HUDEP-2 (cell line): ENCODE measurements around the gene MIEF1.
"Not testable (repeated sequence)": the region's sequence is repeated elsewhere in the genome, so short reads cannot be mapped to it uniquely, and the experiment has no call there.

Source experiments
- DNase-seq, 76 experiments: peaks; one replicate each; lab custom pipeline; 2025; ENCODE audit not compliant: unreplicated experiment in 76 of 76; lab: John Stamatoyannopoulos, UW

The MIEF1 gene

GRCh38 chr22:39511226-39511625 lies 9.1 kb downstream of the MIEF1 start:
- no peak for DNase-seq

DNA sequence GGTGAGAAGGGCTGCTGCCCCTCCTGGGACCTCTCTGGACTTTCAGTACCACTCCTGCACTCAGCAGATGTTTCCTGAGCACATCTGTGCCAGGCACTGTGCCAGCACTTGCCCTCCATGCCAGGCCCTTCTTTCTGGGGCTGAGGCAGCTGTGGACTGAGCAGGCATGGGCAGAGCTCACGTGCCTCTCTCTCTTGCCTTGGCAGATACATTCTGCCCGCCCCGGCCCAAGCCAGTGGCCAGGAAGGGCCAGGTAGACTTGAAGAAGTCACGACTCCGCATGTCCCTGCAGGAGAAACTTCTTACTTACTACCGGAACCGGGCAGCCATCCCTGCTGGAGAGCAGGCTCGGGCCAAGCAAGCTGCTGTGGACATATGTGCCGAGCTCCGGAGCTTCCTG lies 9.9 kb downstream of the MIEF1 start:
- no peak for DNase-seq

GRCh38 chr22:39513791-39514190 lies 11.7 kb downstream of the MIEF1 start:
- DNase-seq: no peak

DNA sequence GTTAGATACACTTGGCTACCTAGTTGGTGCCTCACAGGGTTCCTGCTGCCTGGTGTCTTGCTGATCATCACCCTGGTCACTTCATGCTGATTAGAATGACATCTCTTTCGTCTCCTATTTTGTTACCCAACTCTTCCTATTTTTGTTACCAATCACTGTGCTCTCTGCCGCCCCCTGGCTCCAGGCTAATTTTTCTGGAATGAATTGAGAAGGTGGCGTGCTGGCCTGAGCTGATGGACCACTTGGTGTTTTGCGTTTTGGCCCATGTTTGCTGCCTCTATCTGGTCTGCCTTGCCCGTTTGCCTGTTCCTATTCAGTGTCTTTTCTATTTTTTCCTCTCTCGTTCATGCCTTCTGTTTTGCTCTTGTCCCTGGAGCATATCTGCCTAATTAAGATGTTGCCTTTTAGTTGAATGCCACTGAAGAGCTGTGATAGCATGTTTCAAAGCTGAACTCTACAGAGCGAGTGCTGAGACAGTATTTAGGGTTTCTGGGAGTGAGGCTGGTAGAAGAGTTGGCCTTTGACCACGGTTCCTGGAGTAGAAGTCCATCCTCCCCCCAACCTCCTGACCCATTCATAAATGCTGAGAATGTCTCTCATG lies 12.4 kb downstream of the MIEF1 start:
- peak in 35 of 76 experiments; percentile 13 to 64 (median 39) for DNase-seq

DNA sequence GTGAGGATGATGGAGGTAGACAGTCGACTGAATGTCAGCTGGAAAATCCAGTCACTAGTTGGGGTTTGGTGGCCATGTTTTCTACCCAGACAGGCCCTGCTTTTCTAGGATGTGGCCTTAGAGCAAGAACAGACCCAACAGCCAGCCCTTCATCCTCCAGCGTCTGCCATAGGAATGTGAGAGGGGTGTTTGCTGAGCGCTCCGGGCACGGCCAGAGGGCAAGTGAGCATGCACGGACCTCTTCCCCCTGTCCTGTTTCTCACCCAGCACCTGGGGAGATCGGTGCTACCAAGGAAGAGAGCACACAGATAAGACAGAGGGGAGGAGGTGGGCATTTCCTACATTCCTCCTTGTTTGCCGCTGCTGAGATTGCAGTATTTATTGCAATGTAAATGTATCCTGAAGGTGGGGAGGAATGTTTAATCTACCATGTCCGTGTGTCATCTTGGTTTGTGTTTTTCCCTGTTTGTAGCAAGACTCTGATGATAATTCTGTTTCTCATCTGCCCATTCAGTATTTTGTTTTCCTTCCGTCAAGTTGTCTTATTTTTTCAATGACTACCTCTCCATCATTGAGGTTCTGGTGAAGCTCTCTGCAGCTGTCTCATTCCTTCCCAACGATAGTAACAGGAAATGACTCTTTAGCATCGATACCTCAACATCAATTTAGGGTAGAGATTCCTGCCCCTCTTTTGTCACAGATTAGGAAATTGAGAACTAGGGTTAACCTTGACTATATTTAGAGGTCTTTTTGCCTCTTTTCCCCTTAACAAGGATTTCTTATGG lies 13.4 kb downstream of the MIEF1 start:
- no peak for DNase-seq

DNA sequence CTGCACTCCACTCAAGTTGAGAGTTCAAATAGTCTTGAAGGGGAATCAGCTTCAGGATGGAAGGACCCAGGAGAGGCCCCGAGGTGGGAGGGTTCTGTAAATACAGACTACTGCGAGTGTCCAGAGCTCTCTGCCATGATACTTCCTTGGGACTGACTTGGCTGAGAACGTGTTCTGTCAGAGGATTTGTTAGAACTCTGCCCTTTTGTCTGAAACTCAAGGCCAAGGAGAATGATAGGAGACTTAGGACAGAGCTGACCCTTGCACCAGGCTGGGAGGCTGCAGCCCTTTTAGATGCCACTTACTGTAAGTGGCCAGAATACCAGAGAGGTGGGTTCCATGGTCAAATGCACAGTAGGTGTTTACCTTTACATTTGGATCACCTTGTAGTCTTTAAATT lies 15.4 kb downstream of the MIEF1 start:
- DNase-seq: no peak

- no peak for DNase-seq
Observed at GRCh38 chr22:39518144-39518786, 16.2 kb downstream of the MIEF1 start.

DNA sequence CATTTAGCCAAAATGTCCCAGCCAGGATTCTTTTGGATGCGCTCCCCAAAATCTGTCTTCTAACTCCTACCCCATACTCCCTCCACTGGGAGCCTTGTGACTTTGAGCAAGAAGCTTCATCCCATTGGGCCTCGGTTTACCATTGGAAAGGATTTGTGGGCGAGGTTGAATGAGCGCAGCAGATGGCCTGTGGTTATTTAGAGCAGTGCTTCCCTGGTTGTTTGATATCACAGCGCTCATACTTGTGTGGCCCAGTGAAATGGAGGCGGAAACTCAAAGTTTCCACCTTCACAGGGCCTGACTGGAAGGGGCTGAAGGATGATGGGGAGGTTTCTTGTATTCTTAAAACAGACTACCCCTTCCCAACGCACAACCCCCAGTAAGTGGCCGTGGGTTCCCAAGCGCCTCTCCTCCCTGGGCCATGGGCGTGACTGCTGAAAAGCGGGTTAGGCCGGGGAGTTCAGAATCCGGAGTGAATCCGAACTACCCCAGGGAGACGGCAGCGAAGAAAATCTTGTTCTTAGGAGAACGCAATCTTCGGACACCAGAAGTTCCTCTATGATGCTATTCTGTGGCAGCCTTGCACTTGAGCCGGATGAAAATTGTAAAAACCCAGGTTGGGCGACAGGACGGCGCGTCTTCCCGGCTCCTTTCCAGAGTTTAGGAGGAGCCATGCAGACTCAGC lies 17.0 kb downstream of the MIEF1 start:
- DNase-seq: peak in 11 of 76 experiments; percentile 21 to 76 (median 47)

DNA sequence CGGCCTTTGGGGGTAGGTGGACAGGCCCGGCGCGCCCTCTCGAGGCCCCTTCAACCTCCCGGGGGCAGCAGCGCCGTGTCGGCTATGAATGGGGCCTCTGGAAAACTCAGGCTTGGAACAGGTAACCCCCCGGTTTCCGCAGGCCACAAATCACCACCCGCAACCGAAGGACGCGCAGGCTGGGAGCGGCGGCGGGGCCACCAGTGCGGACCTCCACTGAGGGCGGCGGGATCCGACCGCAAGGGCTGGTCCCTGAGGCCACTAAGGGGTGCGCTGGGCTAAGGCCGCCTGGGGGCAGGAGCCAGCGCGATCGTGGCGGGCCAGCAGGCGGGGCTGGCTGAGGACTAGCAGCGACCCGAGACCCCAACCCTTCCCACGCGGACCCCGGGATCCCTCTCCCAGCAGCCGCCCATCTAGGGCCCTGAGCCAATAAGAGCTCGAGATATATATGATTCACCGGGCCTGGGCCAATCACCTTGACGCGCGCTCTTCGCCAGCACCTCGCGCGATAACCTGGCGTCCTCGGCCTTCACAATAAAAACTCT lies 17.7 kb downstream of the MIEF1 start:
- peak in 70 of 76 experiments; percentile 46 to 98 (median 96) for DNase-seq

GRCh38 chr22:39520226-39521105 lies 18.4 kb downstream of the MIEF1 start, which contains the start of gene ATF4:
Gene ATF4, plus strand, starts transcription at chr22:39520562. Its CDS starts 884 bp downstream, at chr22:39521446.
- DNase-seq: peak in 66 of 76 experiments; percentile 39 to 97 (median 86)

- peak in 6 of 76 experiments; percentile 17 to 69 (median 38) for DNase-seq
Observed at GRCh38 chr22:39521106-39521885, 19.2 kb downstream of the MIEF1 start.

DNA sequence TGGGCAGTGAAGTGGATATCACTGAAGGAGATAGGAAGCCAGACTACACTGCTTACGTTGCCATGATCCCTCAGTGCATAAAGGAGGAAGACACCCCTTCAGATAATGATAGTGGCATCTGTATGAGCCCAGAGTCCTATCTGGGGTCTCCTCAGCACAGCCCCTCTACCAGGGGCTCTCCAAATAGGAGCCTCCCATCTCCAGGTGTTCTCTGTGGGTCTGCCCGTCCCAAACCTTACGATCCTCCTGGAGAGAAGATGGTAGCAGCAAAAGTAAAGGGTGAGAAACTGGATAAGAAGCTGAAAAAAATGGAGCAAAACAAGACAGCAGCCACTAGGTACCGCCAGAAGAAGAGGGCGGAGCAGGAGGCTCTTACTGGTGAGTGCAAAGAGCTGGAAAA lies 20.0 kb downstream of the MIEF1 start:
- not testable (repeated sequence) for DNase-seq

DNA sequence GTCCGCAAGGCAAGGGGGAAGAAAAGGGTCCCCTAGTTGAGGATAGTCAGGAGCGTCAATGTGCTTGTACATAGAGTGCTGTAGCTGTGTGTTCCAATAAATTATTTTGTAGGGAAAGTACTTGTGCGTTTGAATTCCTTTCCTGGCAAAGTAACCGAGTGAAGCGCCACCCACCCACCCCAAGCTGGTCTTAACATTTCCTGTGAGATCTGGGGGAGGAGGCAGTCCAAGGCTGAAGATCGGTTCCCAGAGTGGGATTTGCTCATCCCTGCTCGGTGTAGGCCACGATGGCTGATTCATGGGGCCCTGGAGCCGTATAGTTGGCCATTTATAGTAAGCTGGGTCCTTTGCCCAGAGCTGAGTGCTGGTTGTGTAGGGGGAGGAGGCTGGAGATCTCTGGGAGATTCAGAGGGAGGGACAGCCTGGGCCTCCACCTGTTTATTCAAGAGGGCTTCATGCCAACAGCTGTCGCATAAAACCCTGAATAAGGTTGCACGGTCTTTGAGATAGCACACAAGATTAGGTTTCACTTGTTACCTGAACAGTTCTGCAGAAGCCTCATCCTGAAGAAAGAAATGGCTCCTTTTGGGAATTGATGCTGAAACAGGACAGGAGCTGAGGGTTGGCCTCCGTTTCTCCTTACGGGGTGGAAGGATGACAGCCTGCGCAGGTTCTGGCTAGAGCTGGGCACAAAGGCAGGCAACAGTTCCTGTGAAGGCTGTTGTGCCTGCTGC lies 20.6 kb downstream of the MIEF1 start:
- DNase-seq: peak in 22 of 76 experiments; percentile 14 to 56 (median 35)

- peak in 3 of 76 experiments; percentile 15 to 21 (median 18) for DNase-seq
Observed at GRCh38 chr22:39524089-39524752, 22.1 kb downstream of the MIEF1 start.

GRCh38 chr22:39524753-39525657 lies 22.9 kb downstream of the MIEF1 start:
- peak in 1 of 76 experiments; percentile 24 for DNase-seq

GRCh38 chr22:39525658-39525975 lies 23.5 kb downstream of the MIEF1 start:
- DNase-seq: no peak

DNA sequence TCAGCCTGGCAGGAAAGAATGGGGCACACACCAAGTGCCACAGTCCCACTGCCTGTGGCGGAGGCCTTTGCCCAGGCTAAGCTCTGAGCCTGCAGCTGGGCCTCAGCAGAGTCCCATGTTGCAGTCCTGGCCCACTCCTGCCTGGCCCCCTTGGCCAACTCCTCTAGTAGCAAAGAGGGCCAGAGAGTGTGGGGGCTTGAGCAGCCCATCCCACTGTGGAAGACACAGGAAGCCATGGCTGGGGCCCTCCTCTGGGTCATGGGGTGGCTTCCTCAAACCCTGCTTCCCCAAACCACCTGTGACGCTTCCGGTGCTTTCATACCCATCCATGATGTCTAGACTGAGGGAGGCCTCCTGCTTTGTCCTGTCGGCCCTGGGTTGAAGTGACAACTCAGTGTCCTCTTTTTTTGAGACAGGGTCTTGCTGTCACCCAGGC lies 24.7 kb downstream of the MIEF1 start:
- DNase-seq: no peak
